ENCODE measurements around the gene TMEM272. TPM values are rescaled to one million over a fixed set of nuclear protein-coding genes. Genes with fewer than 3 reads are reported as not detected.

Gene TMEM272
- polyA plus RNA-seq, 1 of the 3 experiments (the other 2 are of a cell fraction), result not detected

DNA sequence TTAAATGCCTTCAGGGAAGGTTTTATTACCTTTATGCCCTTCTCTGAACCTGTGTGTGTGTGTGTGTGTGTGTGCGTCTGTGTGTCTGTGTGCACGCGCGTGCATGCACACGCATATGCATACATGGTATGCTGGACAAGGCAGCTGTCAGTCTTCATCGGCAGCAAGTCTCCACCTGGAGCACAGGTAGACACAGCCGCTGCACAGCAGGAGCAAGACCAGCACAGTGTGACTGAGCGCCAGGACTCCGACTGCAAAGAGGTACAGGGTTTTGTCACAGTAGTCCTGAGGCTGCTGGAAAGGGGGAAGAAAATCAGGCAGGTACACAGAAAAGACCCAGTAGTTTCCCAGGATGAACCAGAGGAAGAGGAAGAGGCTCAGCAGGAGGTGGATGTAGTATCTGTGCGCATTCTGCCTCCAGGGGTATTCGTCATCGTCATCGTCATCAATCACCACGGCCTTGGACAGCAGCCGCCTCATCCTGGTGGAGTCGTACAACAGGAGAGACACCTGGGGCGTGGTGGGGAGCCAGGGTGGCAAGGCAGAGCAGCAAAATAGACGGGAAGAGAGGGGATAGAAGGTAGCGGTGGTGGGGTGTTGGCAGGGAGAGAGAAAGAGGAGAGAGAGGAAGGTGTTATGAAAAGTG lies 28.2 kb downstream of the TMEM272 start:
- H3K4me3 ChIP-seq (ENCODE audit: low read depth in 2 of 2, low read length in 1 of 2), result no peak overlapping the region
- no peak overlapping the region for H2AFZ ChIP-seq (ENCODE audit: low read depth)
- no peak for DNase-seq
- no peaks in the 10 kb centered on the region for H3K36me3 ChIP-seq (replicated peaks in 1 of 2; ENCODE audit: control insufficient read depth in 1 of 2, insufficient read depth in 2 of 2, low read length in 1 of 2)
- no peaks in the 10 kb centered on the region for H3F3A ChIP-seq (replicated peaks; ENCODE audit: insufficient read depth)
- POLR2A ChIA-PET, result no interaction called here
- CTCF ChIA-PET, result interaction anchor here (1.3 to 4.7 kb wide), 5 partner anchors 12 to 311 kb away, joined by 6 to 51 read pairs (median 31); partner anchors contain the start of gene NEK5
- H3K9me3 ChIP-seq, result no peaks in the 10 kb centered on the region
- H3K79me2 ChIP-seq (ENCODE audit: insufficient read depth), result no peaks in the 10 kb centered on the region
- H3K4me1 ChIP-seq (ENCODE audit: control insufficient read depth in 1 of 2, insufficient read depth in 2 of 2, low read depth in 1 of 2, low read length in 1 of 2), result peaks cover 0 to 14% of the 10 kb centered on the region in 2 experiments; a peak in 1 of 4 replicates
- H3K27me3 ChIP-seq (ENCODE audit: insufficient read depth), result no peaks in the 10 kb centered on the region
- WGBS (ENCODE audit: low lambda C conversion rate), result 78% methylated on average over 13 of the region's 19 CpGs
- no peak overlapping the region for H3K9ac ChIP-seq
- no peaks in the 10 kb centered on the region for H3K9me2 ChIP-seq
- no peak for TF ChIP-seq FOXJ3 (CRISPR knock-in tag; IDR thresholded peaks at IDR 0.05)
- TF ChIP-seq TEAD4 (IDR thresholded peaks at IDR 0.05; ENCODE audit: borderline replicate concordance, insufficient read depth), result no peak
- no peak for TF ChIP-seq NFIC (IDR thresholded peaks at IDR 0.05; ENCODE audit: borderline replicate concordance)
- TF ChIP-seq, protein P1, sequence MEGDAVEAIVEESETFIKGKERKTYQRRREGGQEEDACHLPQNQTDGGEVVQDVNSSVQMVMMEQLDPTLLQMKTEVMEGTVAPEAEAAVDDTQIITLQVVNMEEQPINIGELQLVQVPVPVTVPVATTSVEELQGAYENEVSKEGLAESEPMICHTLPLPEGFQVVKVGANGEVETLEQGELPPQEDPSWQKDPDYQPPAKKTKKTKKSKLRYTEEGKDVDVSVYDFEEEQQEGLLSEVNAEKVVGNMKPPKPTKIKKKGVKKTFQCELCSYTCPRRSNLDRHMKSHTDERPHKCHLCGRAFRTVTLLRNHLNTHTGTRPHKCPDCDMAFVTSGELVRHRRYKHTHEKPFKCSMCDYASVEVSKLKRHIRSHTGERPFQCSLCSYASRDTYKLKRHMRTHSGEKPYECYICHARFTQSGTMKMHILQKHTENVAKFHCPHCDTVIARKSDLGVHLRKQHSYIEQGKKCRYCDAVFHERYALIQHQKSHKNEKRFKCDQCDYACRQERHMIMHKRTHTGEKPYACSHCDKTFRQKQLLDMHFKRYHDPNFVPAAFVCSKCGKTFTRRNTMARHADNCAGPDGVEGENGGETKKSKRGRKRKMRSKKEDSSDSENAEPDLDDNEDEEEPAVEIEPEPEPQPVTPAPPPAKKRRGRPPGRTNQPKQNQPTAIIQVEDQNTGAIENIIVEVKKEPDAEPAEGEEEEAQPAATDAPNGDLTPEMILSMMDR (IDR thresholded peaks at IDR 0.05), result no peak
- TF ChIP-seq FOSL2 (IDR thresholded peaks at IDR 0.05; ENCODE audit: borderline replicate concordance, low read depth), result no peak
- no peak for TF ChIP-seq EZH2phosphoT487 (IDR thresholded peaks at IDR 0.05; ENCODE audit: borderline replicate concordance, low read depth)
- no peaks in the 10 kb centered on the region for H4K20me1 ChIP-seq (ENCODE audit: insufficient read depth)
- H3K27ac ChIP-seq (ENCODE audit: low read depth in 2 of 2, low read length in 1 of 2), result no peak overlapping the region
- no peak overlapping the region for H3K4me2 ChIP-seq

DNA sequence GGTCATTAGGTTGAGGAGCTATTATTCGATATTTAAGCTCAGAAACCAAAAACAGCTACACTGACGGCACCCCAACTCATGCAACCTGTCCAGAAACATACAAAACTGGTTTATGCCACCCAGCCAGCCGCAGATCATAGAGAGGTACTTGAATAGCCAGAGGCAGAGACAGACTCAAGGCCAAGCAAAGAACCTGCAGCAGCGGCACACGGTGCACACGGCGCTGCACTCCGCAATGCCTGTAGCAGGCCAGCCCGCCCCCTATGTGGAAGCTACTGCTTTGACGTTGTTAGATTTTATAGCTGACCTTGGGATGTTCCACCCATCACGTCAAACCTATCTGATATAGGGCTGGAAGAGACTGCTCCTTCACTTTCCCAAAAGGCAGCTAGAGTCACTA lies 29.1 kb downstream of the TMEM272 start:
- no peak overlapping the region for H3K4me2 ChIP-seq
- no peaks in the 10 kb centered on the region for H4K20me1 ChIP-seq (ENCODE audit: insufficient read depth)
- no peak overlapping the region for H3K4me3 ChIP-seq (ENCODE audit: low read depth in 2 of 2, low read length in 1 of 2)
- H3K9me3 ChIP-seq, result no peaks in the 10 kb centered on the region
- no peak for DNase-seq
- no peak overlapping the region for H3K27ac ChIP-seq (ENCODE audit: low read depth in 2 of 2, low read length in 1 of 2)
- H3K79me2 ChIP-seq (ENCODE audit: insufficient read depth), result no peaks in the 10 kb centered on the region
- CTCF ChIA-PET, result interaction anchor here (0.6 to 4.7 kb wide), 39 partner anchors 8 to 659 kb away, joined by 3 to 51 read pairs (median 4); partner anchors contain the start of genes ATP7B and NEK5
- H2AFZ ChIP-seq (ENCODE audit: low read depth), result no peak overlapping the region
- TF ChIP-seq MEF2A (IDR thresholded peaks at IDR 0.05; ENCODE audit: borderline replicate concordance, low read depth) (no peak), FOXJ3 (CRISPR knock-in tag; IDR thresholded peaks at IDR 0.05) (no peak), NFIC (IDR thresholded peaks at IDR 0.05; ENCODE audit: borderline replicate concordance) (no peak), RCOR1 (IDR thresholded peaks at IDR 0.05; ENCODE audit: low read length) (no peak), RXRA (IDR thresholded peaks at IDR 0.05; ENCODE audit: borderline replicate concordance, low read depth) (no peak), FOXM1 (IDR thresholded peaks at IDR 0.05; ENCODE audit: low read depth) (no peak), SIN3A (IDR thresholded peaks at IDR 0.05; ENCODE audit: borderline replicate concordance, low read depth, low read length) (no peak), FOSL2 (IDR thresholded peaks at IDR 0.05; ENCODE audit: borderline replicate concordance, low read depth) (no peak), TEAD4 (IDR thresholded peaks at IDR 0.05; ENCODE audit: borderline replicate concordance, insufficient read depth) (no peak), NRF1 (IDR thresholded peaks at IDR 0.05; ENCODE audit: low read depth, low read length) (no peak), CHD2 (IDR thresholded peaks at IDR 0.05; ENCODE audit: low read length, partially characterized antibody) (no peak), TCF12 (IDR thresholded peaks at IDR 0.05) (no peak), GATA2 (CRISPR knock-in tag; IDR thresholded peaks at IDR 0.05) (no peak), ELF1 (IDR thresholded peaks at IDR 0.05) (no peak), RAD21 (IDR thresholded peaks at IDR 0.05; ENCODE audit: low read length) (no peak)
- TF ChIP-seq, protein P2, sequence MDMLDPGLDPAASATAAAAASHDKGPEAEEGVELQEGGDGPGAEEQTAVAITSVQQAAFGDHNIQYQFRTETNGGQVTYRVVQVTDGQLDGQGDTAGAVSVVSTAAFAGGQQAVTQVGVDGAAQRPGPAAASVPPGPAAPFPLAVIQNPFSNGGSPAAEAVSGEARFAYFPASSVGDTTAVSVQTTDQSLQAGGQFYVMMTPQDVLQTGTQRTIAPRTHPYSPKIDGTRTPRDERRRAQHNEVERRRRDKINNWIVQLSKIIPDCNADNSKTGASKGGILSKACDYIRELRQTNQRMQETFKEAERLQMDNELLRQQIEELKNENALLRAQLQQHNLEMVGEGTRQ (IDR thresholded peaks at IDR 0.05; ENCODE audit: borderline replicate concordance, low read depth, low read length), result no peak
- TF ChIP-seq, protein P3, sequence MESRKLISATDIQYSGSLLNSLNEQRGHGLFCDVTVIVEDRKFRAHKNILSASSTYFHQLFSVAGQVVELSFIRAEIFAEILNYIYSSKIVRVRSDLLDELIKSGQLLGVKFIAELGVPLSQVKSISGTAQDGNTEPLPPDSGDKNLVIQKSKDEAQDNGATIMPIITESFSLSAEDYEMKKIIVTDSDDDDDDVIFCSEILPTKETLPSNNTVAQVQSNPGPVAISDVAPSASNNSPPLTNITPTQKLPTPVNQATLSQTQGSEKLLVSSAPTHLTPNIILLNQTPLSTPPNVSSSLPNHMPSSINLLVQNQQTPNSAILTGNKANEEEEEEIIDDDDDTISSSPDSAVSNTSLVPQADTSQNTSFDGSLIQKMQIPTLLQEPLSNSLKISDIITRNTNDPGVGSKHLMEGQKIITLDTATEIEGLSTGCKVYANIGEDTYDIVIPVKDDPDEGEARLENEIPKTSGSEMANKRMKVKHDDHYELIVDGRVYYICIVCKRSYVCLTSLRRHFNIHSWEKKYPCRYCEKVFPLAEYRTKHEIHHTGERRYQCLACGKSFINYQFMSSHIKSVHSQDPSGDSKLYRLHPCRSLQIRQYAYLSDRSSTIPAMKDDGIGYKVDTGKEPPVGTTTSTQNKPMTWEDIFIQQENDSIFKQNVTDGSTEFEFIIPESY (IDR thresholded peaks at IDR 0.05; ENCODE audit: borderline replicate concordance, low read depth), result no peak
- H3K4me1 ChIP-seq (ENCODE audit: control insufficient read depth in 1 of 2, insufficient read depth in 2 of 2, low read depth in 1 of 2, low read length in 1 of 2), result peaks cover 0 to 14% of the 10 kb centered on the region in 2 experiments; a peak in 1 of 4 replicates
- WGBS (ENCODE audit: low lambda C conversion rate), result 85% methylated on average over 11 of the region's 11 CpGs
- no peak overlapping the region for H3K9ac ChIP-seq
- no peaks in the 10 kb centered on the region for H3K27me3 ChIP-seq (ENCODE audit: insufficient read depth)
- no peaks in the 10 kb centered on the region for H3F3A ChIP-seq (replicated peaks; ENCODE audit: insufficient read depth)
- H3K36me3 ChIP-seq (replicated peaks in 1 of 2; ENCODE audit: control insufficient read depth in 1 of 2, insufficient read depth in 2 of 2, low read length in 1 of 2), result no peaks in the 10 kb centered on the region
- H3K9me2 ChIP-seq, result no peaks in the 10 kb centered on the region
- POLR2A ChIA-PET, result no interaction called here

All from SK-N-SH (cell line).